HUDEP-2 (cell line): ENCODE data around the gene KRTAP1-1.
"Not testable (repeated sequence)": the region's sequence is repeated elsewhere in the genome, so short reads cannot be mapped to it uniquely, and the experiment has no call there.

Experiments used
- DNase-seq, 76 experiments: peaks; one replicate each; lab custom pipeline; 2025; ENCODE audit not compliant: unreplicated experiment in 76 of 76; lab: John Stamatoyannopoulos, UW

KRTAP1-1 gene, protein sequence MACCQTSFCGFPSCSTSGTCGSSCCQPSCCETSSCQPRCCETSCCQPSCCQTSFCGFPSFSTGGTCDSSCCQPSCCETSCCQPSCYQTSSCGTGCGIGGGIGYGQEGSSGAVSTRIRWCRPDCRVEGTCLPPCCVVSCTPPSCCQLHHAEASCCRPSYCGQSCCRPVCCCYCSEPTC

GRCh38 chr17:41040783-41041571, at the start of gene KRTAP1-1:
KRTAP1-1 (minus strand) TSS chr17:41041450; CDS start chr17:41041397, 53 bp downstream.
- not testable (repeated sequence) for DNase-seq

DNA sequence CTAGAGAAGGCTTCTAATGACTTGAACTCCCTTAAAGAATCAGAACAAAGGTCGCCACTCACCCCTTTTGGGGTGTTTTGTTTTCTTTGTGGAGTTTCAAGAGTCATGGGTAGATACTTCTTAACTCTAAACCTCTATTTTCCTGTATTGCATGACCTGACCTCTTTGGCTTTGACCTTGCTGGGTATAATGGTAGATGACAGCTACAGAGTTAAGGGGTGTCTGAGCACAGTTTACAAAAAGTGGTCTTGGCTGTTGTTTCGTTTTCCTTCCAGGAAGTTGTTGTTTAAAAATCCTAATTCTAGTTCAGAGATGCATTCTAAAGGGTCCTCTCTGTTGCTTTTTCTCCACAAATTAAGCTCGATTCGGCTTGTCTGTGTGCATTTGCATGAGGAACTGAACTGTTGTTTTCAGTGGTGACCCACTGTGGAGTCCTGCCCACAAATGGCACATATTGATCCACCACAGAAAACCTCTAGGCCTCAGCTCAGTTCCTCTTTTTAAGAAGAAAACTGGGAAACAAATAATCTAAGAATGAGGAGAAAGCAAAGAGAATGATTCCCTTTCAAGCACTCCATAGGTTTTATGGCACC, 47.6 kb upstream of the KRTAP1-1 start:
- DNase-seq = not testable (repeated sequence)

DNA sequence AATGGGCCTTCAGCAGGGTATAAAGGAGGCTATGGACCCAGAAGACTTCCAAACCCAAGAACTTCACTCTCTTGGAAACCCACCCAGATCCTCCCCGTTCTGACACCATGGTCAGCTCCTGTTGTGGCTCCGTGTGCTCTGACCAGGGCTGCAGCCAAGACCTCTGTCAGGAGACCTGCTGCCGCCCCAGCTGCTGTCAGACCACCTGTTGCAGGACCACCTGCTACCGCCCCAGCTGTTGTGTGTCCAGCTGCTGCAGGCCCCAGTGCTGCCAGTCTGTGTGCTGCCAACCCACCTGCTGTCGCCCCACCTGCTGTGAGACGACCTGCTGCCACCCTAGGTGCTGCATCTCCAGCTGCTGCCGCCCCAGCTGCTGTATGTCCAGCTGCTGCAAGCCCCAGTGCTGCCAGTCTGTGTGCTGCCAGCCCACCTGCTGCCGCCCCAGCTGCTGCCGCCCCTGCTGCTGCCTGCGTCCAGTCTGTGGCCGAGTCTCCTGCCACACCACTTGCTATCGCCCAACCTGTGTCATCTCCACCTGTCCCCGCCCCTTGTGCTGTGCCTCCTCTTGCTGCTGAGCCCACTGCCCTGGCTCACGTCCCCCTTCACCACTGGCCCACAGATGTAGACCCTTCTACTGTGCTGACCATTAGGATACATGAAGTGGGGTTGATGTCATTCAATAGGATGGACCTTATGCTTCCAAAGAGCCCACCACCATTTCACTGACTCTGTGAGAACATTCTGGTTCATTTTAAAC, 43.0 kb upstream of the KRTAP1-1 start, which contains the start of gene KRTAP4-7:
KRTAP4-7 (plus strand) TSS at position 51 of the 757 bp plus-strand sequence; CDS start at position 108, 57 bp downstream.
- not testable (repeated sequence) for DNase-seq

DNA sequence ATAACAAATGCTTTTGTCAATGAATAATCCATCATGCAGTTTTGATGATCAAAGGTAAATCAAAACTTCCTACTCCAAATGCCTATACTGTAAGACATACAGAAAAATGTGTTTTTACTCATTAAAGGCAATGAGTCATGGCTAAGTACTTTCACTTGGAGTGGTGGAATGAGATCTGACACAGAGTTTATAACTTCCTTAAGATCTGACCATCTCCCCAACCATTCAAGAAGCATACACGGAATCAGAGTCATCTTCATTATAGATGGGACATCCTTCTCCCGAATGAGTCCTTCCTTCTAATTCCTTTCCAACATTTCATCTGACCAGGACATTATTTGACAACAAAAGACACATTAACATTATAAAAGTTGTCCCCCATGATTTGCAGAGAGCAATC, 42.2 kb upstream of the KRTAP1-1 start:
- DNase-seq = not testable (repeated sequence)

DNA sequence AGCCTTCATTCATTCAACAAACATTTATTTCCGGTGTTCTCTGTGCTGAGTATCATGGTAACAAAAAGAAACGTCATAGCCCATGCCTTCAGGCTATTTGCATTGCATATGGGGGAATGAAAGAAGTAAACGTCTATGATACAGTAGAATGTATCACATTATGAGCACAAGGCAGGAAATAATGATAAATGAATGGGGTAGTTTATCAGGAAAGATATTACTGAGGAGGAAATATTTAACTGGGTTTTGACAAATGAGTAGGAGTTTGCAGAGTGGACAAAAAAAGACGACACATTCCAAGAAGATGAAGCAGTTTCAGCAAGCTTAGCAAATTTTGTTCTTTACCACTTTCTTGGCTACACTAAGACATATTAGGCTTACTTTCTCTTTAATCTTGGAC, 41.4 kb upstream of the KRTAP1-1 start:
- DNase-seq = no peak

GRCh38 chr17:41076788-41077187, 35.5 kb upstream of the KRTAP1-1 start:
- DNase-seq = no peak

DNA sequence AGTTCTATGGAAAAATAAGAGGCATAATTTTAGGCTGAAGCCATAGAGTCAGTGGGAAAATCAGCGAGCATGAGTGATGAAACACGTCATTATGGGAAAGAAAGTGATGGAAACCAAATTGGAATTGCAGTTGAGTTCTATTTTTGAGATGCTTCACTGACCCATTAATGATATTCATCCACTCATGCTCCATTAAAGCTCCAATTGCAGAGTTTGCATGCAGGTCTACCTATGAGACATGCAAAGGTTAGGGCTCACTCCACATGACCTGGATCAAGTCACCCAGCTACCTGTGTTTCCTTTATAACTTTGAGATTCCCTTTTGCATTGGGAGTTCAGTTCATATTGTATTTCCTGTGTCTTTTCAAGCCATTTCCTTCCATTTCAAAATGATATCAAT, 32.4 kb upstream of the KRTAP1-1 start:
- no peak for DNase-seq

GRCh38 chr17:41071606-41072360, 30.5 kb upstream of the KRTAP1-1 start:
- DNase-seq = no peak

DNA sequence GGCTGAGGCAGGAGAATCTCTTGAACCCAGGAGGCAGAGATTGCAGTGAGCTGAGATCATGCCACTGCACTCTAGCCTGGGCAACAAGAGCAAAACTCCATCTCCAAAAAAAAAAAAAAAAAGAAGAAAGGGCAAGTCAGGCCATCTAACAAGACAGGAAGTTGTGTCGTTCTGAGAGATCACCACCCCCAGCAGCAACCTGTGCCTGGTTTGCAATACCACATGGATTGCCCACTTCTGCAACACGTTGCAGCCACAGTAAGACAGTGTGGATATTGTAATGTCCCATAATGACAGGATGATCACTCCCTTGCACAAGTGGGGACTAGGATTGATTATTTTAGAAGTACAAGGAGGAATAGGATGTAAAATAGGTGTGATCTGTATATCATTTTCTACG, 27.8 kb upstream of the KRTAP1-1 start:
- no peak for DNase-seq

GRCh38 chr17:41067281-41067680, 26.0 kb upstream of the KRTAP1-1 start:
- no peak for DNase-seq

DNA sequence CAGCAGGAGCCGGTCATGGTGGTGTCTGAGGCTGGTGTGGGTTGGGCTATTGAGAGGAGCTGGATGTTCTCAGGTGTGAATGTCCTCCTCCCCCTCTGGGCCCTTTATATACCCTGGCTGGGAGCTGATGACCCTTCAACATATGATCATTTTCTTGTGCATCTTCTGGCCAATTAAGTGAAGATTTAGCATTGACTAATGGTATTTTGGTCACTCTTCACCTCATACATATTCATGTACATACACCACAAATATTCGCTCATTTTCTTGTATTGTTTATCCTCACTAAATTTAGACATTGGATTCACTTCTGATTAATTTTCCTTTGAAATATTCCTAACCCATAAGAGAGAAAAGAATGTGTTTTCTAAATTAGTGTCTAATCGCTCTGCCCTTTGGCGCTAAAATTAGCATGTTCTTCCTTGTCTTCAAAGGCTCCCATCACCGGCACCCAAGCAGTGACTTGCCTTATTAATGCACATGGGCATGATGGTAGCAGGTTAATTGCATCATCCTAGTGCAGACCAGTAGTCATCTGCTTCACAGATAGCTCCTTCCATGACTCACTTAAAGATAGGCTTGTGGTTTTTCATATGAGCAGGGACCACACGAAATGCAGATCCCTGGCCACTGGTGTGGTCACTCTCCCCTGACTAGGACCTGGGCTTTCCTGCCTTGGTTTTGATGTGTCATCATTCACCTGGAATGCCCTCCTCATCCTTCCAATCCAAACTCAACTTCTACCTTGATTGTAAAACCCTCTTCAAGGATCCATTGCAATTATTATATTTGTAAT, 24.8 kb upstream of the KRTAP1-1 start, which contains the start of gene KRTAP2-4:
KRTAP2-4 (minus strand) TSS at position 51 of the 796 bp plus-strand sequence; CDS start at position 17, 34 bp downstream.
- DNase-seq = no peak

GRCh38 chr17:41065016-41065689, 23.9 kb upstream of the KRTAP1-1 start:
- not testable (repeated sequence) for DNase-seq

- DNase-seq = peak in 1 of 76 experiments; percentile 4
Measured at GRCh38 chr17:41064301-41064700, 23.1 kb upstream of the KRTAP1-1 start.

- DNase-seq = no peak
Measured at GRCh38 chr17:41063449-41063848, 22.2 kb upstream of the KRTAP1-1 start.

GRCh38 chr17:41061964-41062363, 20.7 kb upstream of the KRTAP1-1 start:
- DNase-seq = no peak

DNA sequence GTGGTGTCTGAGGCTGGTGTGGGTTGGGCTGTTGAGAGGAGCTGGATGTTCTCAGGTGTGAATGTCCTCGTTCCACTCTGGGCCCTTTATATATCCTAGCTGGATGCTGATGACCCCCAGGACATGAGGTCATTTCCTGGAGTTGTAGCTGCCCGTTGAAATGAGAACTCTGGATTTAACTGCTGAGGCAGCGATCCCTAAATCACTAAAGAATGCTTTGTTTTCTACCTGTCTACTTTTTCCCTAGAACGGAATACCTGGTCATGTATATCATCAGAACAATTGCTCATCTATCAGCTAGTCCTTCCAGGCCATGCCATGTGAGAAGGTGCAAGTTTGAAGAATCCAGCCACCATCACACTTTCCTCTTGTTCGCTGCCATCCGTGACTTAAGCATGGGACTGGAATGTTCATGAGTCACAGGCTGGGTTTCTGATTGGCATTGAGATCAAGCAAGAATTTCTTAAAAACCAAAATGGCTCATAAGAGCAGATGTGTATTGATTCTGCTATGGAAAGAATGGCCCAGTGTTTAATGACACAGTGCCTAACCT, 18.9 kb upstream of the KRTAP1-1 start, which contains the start of gene KRTAP2-3:
KRTAP2-3 (minus strand) TSS at position 63 of the 553 bp plus-strand sequence. CDS start 64 bp downstream, outside the sequence.
- no peak for DNase-seq

DNA sequence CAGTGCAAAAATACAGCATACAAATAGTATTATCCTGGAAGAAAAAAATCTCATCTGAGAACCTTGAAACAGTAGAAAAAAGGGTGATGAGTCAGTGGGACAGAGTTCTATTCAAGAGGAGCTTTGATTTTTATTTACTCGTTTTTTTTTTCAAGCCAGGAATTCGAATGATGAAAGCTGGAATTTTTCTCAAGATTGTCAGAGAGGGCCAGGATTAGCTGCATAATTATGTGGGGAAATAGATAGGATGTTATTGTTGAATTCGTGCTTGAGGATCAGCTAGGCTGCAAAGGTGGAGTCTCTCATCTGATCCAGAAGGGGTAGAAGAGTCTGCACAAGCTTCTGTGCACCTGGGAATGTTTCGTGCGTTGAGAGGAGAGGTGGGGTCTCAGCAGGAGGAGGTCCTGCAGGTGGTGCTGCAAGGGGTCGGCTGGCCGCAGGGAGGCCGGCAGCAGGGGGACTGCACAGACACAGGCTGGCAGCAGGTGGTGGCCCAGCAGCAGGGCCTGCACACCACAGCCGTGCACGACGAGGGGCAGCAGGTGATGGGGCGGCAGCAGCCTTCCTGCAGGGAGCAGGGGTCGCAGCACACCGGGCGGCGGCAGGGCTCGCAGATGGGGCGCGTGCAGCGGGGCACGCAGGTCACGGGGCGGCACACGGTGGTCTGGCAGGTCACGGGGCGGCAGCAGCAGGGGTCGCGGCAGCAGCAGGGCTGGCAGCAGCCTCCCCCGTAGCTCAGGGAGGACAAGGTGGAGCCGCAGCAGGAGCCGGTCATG, 18.2 kb upstream of the KRTAP1-1 start:
- not testable (repeated sequence) for DNase-seq
